ENCODE results near the gene RNF227. TPM values are rescaled to one million over a fixed set of nuclear protein-coding genes. Genes with fewer than 3 reads are reported as not detected.

The RNF227 gene
- total RNA-seq, 1 donor from 2014 or later, result 1.8 TPM

- TF ChIP-seq CTCF (IDR thresholded peaks at IDR 0.05; ENCODE audit: unreplicated experiment), result peak; percentile 18
- no peaks in the 10 kb centered on the region for H3K27me3 Mint-ChIP-seq
- no peaks in the 10 kb centered on the region for H3K9me3 Mint-ChIP-seq (ENCODE audit: low read depth)
- DNase-seq (ENCODE audit: low spot score, unreplicated experiment), result no peak
- H3K27ac Mint-ChIP-seq, result no peak overlapping the region
- H3K36me3 Mint-ChIP-seq (ENCODE audit: insufficient read depth), result peaks cover 8% of the 10 kb centered on the region
- peaks cover 3% of the 10 kb centered on the region for H3K4me1 Mint-ChIP-seq (ENCODE audit: low read depth)
- H3K4me3 Mint-ChIP-seq (ENCODE audit: low read depth), result no peak overlapping the region
Observed at GRCh38 chr17:7886227-7887037, 29.7 kb downstream of the RNF227 start.

GRCh38 chr17:7885367-7886226 lies 30.5 kb downstream of the RNF227 start:
- Mint-ChIP-seq H3K9me3 (ENCODE audit: low read depth) (no peaks in the 10 kb centered on the region), H3K27ac (no peak overlapping the region), H3K36me3 (ENCODE audit: insufficient read depth) (peaks cover 3% of the 10 kb centered on the region), H3K27me3 (no peaks in the 10 kb centered on the region), H3K4me3 (ENCODE audit: low read depth) (peak overlapping the region; percentile 59), H3K4me1 (ENCODE audit: low read depth) (peaks cover 3% of the 10 kb centered on the region)
- DNase-seq (ENCODE audit: low spot score, unreplicated experiment), result peak; percentile 38
- TF ChIP-seq CTCF (IDR thresholded peaks at IDR 0.05; ENCODE audit: unreplicated experiment), result no peak

DNA sequence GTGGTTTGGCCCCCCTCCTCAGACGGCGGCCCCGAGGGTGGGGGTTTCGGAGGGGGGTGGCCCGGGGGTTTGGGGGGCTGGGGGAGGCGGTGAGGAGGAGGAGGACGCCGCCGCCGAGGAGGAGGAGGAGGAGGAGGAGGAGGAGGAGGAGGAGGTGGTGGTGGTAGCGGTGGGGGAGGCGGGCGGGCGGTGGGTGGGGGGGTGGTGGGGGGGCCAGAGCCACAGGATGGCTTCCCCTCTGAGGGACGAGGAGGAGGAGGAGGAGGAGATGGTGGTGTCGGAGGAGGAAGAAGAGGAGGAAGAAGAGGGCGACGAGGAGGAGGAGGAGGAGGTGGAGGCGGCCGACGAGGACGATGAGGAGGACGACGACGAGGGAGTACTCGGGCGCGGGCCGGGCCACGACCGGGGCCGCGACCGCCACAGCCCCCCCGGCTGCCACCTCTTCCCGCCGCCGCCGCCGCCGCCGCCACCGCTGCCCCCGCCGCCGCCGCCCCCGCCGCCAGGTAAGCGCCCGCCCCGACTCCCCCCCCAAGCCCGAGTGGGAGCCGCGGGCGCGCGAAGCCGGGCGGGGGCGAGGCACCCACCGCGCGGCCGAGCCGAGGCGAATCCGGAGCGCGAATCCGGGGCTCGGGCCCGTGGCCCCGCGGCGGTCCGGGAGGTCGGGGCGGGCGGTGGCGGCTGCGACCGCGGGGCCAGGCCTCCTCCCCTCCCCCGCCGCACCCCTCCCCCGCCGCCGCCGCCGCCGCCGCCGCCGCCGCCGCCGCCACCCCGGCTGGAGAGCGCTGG lies 31.3 kb downstream of the RNF227 start:
- Mint-ChIP-seq H3K27ac (no peak overlapping the region), H3K36me3 (ENCODE audit: insufficient read depth) (no peaks in the 10 kb centered on the region), H3K4me1 (ENCODE audit: low read depth) (peaks cover 3% of the 10 kb centered on the region), H3K4me3 (ENCODE audit: low read depth) (peak overlapping the region; percentile 67), H3K27me3 (no peaks in the 10 kb centered on the region), H3K9me3 (ENCODE audit: low read depth) (no peaks in the 10 kb centered on the region)
- no peak for DNase-seq (ENCODE audit: low spot score, unreplicated experiment)
- no peak for TF ChIP-seq CTCF (IDR thresholded peaks at IDR 0.05; ENCODE audit: unreplicated experiment)

DNA sequence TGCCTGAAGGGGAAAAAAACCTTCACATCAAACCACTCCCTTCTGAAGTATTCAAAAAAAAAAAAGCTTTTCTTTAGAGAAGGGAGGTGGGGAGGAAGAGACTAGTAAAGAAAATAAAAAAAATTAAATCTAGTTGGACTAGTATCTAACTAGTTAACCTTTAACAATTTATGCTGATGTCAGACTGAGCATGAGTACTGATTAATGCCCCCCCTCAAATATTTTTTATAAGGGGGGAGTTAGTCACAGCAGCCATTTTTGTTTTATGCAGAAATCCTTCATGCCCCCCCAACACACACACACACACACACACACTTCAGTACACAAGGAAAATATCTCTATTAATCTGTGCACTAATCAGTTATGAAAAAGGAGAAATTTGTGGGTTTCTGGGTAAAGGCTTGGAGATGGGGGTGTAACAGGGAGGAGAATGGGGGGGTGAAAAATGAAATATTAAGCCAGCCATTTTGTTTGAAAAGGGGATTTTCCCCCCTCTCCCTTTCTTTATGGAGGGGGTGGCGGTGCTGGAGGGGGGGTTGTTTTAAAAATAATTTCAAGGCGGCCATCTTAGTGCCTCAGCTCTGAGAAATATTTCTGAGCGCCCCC lies 32.2 kb downstream of the RNF227 start:
- H3K27me3 Mint-ChIP-seq, result no peaks in the 10 kb centered on the region
- peak overlapping the region; percentile 71 for H3K4me3 Mint-ChIP-seq (ENCODE audit: low read depth)
- peak overlapping the region; percentile 89 for H3K27ac Mint-ChIP-seq
- peaks cover 2% of the 10 kb centered on the region for H3K4me1 Mint-ChIP-seq (ENCODE audit: low read depth)
- no peaks in the 10 kb centered on the region for H3K36me3 Mint-ChIP-seq (ENCODE audit: insufficient read depth)
- DNase-seq (ENCODE audit: low spot score, unreplicated experiment), result no peak
- TF ChIP-seq CTCF (IDR thresholded peaks at IDR 0.05; ENCODE audit: unreplicated experiment), result no peak
- H3K9me3 Mint-ChIP-seq (ENCODE audit: low read depth), result no peaks in the 10 kb centered on the region

All from progenitor cell of endocrine pancreas (in vitro differentiated cells).